GM12891 (cell line): ENCODE results near the gene PGAM2.

ENCODE experiments used
- POLR2A ChIP-seq: IDR thresholded peaks from 2 replicates; pipeline ENCODE4 v1.6.1; 2011; ENCODE audit warnings: low read depth, low read length, control low read depth
- SPI1 ChIP-seq: IDR thresholded peaks from 2 replicates; pipeline ENCODE4 v1.6.1; 2011; ENCODE audit warnings: low read depth, low read length, control low read depth

GRCh38 chr7:44057181-44057848 is 8.1 kb downstream of the PGAM2 start:
- no peak for TF ChIP-seq SPI1
- no peak for TF ChIP-seq POLR2A
